Progenitor cell of endocrine pancreas (in vitro differentiated cells): ENCODE results near the gene CRB2. TPM values are rescaled to one million over a fixed set of nuclear protein-coding genes. Genes with fewer than 3 reads are reported as not detected.

Source experiments
- DNase-seq: peaks from one replicate; pipeline ENCODE4 v3.0.0; 2021; ENCODE audit warnings: low spot score; ENCODE audit not compliant: unreplicated experiment
- H3K27ac Mint-ChIP-seq: 2 replicates; pipeline ENCODE4 v1.8.0; 2021; ENCODE audit warnings: mild to moderate bottlenecking, moderate library complexity, mixed read lengths
- H3K27me3 Mint-ChIP-seq: 2 replicates; pipeline ENCODE4 v1.8.0; 2021; ENCODE audit warnings: mixed read lengths
- H3K36me3 Mint-ChIP-seq: 2 replicates; pipeline ENCODE4 v1.8.0; 2022; ENCODE audit warnings: mixed read lengths; ENCODE audit not compliant: insufficient read depth
- H3K4me1 Mint-ChIP-seq: 2 replicates; pipeline ENCODE4 v1.8.0; 2021; ENCODE audit warnings: low read depth, mixed read lengths
- H3K4me3 Mint-ChIP-seq: 2 replicates; pipeline ENCODE4 v1.8.0; 2021; ENCODE audit warnings: low read depth, mild to moderate bottlenecking, moderate library complexity, mixed read lengths
- H3K9me3 Mint-ChIP-seq: 2 replicates; pipeline ENCODE4 v1.8.0; 2021; ENCODE audit warnings: low read depth, mixed read lengths
- total RNA-seq: library from RNA; stranded (reverse); gene quantifications from 2 replicates; pipeline ENCODE4 v1.2.1, GENCODE V29; 2021
- TF ChIP-seq, protein P1 (sequence below): fragments of 200-600 bp; sonication (generic); IDR thresholded peaks from one replicate; pipeline ENCODE4 v1.5.0; 2021; ENCODE audit warnings: antibody characterized with exemption, mild to moderate bottlenecking; ENCODE audit not compliant: unreplicated experiment

CRB2 gene
- total RNA-seq, 1 donor from 2014 or later = 8.4 TPM

DNA sequence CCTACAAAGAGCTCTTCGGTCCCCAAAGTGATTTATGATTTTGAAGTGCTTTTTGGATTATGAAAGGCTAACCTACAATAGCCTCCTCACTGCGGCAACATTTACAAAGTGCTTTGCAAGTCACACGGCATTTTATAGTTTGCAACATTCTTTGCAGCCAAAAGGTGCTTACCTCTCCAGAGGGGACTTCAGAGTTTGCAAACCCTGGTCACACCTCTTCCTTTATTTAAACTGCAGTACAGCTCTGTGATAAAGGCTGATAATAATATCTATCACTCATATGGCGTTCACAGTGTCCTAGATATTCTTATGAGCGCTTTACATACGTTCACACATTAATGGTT is 20.0 kb upstream of the CRB2 start:
- Mint-ChIP-seq H3K27ac (peak overlapping the region; percentile 34), H3K27me3 (peaks cover 12% of the 10 kb centered on the region), H3K36me3 (no peaks in the 10 kb centered on the region), H3K4me1 (peaks cover 33% of the 10 kb centered on the region), H3K9me3 (no peaks in the 10 kb centered on the region), H3K4me3 (no peak overlapping the region)
- TF ChIP-seq, protein P1, sequence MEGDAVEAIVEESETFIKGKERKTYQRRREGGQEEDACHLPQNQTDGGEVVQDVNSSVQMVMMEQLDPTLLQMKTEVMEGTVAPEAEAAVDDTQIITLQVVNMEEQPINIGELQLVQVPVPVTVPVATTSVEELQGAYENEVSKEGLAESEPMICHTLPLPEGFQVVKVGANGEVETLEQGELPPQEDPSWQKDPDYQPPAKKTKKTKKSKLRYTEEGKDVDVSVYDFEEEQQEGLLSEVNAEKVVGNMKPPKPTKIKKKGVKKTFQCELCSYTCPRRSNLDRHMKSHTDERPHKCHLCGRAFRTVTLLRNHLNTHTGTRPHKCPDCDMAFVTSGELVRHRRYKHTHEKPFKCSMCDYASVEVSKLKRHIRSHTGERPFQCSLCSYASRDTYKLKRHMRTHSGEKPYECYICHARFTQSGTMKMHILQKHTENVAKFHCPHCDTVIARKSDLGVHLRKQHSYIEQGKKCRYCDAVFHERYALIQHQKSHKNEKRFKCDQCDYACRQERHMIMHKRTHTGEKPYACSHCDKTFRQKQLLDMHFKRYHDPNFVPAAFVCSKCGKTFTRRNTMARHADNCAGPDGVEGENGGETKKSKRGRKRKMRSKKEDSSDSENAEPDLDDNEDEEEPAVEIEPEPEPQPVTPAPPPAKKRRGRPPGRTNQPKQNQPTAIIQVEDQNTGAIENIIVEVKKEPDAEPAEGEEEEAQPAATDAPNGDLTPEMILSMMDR = no peak
- DNase-seq = no peak

DNA sequence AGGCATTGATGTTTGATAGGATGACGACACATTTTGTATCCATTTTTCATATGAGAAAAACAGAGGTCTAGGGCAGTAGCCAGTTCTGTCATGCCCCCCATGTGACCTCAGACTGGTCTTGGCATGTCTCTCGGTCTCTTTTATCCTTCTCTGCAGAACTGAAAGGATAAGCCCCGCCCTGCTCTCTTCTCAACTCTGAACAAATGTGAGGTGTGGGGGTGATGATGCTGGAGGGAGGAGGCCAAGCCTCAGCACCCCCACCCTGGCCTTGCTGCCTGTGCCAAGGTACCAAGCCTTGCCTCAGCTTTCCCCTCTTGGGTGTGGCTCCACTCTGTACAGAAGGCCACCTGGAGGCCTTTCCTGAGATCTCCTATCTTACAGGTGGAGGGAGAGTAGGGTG is 19.5 kb upstream of the CRB2 start:
- DNase-seq = no peak
- H3K27ac Mint-ChIP-seq = no peak overlapping the region
- no peak overlapping the region for H3K4me3 Mint-ChIP-seq
- no peaks in the 10 kb centered on the region for H3K36me3 Mint-ChIP-seq
- H3K9me3 Mint-ChIP-seq = no peaks in the 10 kb centered on the region
- peaks cover 29% of the 10 kb centered on the region for H3K4me1 Mint-ChIP-seq
- TF ChIP-seq, protein P1 = no peak
- H3K27me3 Mint-ChIP-seq = peaks cover 14% of the 10 kb centered on the region

DNA sequence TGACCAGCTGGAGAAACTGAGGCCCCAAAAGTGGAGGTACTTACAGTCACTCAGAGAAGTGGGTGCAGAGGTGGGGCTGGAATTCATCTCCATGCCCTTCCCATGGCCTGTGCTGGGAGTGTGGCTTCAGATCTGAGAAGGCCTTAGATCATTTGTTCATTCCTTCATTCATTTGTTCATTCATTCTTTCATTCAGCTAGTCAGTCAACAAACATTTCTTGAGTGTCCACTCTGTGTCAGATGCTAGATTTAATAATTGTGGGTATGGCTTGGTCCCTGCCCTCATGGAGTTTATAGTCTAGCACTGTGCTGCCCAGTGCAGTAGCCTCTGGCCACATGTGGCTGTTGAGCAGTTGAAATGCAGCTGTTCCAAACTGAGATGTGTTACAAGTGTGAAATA is 19.0 kb upstream of the CRB2 start:
- no peak overlapping the region for H3K27ac Mint-ChIP-seq
- no peak for DNase-seq
- no peak overlapping the region for H3K4me3 Mint-ChIP-seq
- TF ChIP-seq, protein P1 = no peak
- no peaks in the 10 kb centered on the region for H3K9me3 Mint-ChIP-seq
- H3K27me3 Mint-ChIP-seq = peaks cover 14% of the 10 kb centered on the region
- peaks cover 24% of the 10 kb centered on the region for H3K4me1 Mint-ChIP-seq
- no peaks in the 10 kb centered on the region for H3K36me3 Mint-ChIP-seq

DNA sequence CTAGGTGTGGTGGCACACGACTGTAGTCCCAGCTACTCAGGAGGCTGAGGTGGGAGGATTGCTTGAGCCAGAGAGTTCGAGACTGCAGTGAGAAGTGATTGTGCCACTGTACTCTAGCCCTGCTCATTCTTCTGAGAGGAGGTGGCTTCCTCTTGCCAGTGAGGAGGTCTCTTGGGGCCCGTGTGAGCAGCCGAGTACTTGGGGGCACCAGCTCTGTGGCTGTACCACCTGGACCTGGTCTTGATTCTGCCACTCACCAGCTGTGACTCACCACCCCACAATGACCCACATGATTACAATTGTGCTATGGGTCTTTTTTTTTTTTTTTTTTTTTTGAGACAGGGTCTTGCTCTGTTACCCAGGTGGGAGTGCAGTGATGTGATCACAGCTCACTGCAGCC is 18.0 kb upstream of the CRB2 start:
- Mint-ChIP-seq H3K9me3 (no peaks in the 10 kb centered on the region), H3K4me3 (no peak overlapping the region), H3K36me3 (no peaks in the 10 kb centered on the region), H3K27ac (no peak overlapping the region), H3K27me3 (peaks cover 17% of the 10 kb centered on the region), H3K4me1 (peaks cover 21% of the 10 kb centered on the region)
- DNase-seq = no peak
- TF ChIP-seq, protein P1 = no peak

DNA sequence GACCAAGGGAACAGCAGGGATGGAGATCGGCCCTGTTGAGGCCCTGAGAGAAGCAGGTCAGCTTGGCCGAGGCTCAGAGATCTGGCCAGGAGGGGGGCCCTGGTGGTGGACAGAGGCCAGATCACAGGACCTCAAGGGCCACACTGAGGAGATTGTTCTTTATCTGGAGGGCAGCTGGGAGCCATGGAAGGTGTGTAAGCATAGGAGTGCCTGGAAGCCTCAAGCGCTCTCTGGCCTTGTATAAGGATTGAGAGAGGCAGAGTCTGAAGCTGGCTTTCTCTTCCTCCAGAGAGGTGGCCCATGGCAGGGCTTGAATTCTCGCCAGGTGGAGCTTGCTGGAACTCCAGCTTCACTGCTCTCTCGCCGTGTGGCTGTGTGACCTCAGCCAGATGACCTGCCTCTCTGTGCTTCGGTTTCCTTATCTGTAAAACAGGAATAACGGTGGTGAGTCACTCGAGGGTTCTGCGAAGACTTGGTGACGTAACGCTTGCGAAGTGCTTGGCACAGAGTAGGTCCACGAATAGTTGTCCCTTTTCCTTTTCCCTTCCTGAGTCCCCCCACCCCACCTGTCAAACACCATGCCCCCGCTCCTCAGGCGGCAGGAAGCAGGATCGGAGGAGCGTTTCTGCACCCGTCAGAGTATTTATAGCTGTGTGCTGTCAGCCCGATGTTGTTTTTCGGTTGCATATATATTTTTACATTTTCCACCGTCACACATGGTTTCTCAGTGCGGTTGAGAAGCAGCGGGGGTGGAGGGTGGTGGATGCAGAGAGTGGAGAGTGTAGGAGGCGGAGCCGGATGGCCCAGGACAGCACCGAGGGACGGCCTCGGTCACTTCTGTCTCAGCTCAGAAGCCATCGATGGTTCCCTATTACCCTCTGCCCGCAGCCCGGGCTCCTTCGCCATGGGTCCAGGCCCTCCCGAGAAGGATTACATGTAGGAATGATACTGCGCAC is 17.0 kb upstream of the CRB2 start:
- no peaks in the 10 kb centered on the region for H3K36me3 Mint-ChIP-seq
- no peak overlapping the region for H3K4me3 Mint-ChIP-seq
- H3K27ac Mint-ChIP-seq = peak overlapping the region; percentile 10
- TF ChIP-seq, protein P1 = no peak
- peaks cover 18% of the 10 kb centered on the region for H3K4me1 Mint-ChIP-seq
- DNase-seq = no peak
- peaks cover 17% of the 10 kb centered on the region for H3K27me3 Mint-ChIP-seq
- no peaks in the 10 kb centered on the region for H3K9me3 Mint-ChIP-seq
